ENCODE data around the gene CACNA1S.
A peak's percentile ranks its signal among the peaks of the same experiment; 100 is the strongest.

Gene CACNA1S

DNA sequence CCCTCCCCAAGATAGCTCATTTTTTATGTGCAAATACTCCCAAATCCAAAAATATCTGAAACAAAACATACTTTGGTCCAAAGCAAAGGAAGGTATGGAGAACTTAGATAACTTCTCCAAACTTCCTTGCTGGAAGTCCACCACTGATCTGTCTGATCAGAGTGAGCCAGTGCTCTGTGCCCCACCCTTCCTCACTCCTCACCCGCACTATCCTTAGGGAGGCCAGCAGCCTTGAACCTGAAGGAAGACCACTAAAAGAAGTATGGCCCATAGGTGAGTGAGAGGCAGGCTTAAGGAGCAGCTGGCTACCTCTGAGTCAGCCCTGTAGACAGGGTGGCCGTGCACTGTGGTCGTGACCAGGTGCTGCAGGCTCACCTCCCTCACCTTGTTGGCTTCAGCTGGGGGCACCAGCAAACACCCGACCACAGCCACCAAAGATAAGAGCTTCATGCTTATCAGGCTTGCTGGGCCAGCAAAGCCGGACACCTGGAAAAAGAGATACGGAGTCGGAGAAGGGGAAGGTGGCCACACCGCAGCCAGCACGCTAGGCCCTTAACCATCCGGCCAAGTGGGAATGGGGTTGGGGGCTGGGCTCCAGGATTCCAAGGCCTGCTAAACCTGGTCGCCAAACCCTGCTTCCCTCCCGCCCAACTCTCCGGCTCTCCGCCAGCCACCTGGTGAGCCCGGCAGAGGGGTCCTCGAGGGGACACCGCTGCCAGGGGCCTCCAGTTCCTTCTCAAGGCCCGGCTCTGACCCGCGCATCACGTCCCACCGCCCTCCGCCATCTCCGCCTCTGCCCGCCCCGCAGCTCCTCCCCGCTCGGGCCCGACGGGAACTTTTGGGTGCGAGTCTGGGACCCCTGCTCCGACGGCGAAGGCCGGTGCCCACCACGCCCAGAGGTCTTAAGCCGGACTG is 41.5 kb upstream of the CACNA1S start:
- Histone ChIP-seq H3K9me2 (replicated peaks; ENCODE audit: insufficient read depth, low read length) (no peaks in the 10 kb centered on the region), H2AFZ (ENCODE audit: low read length) (peak overlapping the region; percentile 70), H3K9me3 (replicated peaks; ENCODE audit: insufficient read depth, low read length) (no peaks in the 10 kb centered on the region), H3K4me2 (ENCODE audit: low read depth, low read length) (peak overlapping the region; percentile 96), H4K20me1 (ENCODE audit: insufficient read depth, low read length) (no peaks in the 10 kb centered on the region), H3K4me3 (ENCODE audit: low read length) (peak overlapping the region; percentile 92), H3K9ac (ENCODE audit: low read length) (peak overlapping the region; percentile 72), H3K4me1 (ENCODE audit: low read length) (peaks cover 7% of the 10 kb centered on the region; the same call in 1 of the 2 replicates), H3K27me3 (replicated peaks; ENCODE audit: insufficient read depth, low read length) (no peaks in the 10 kb centered on the region), H3K79me2 (ENCODE audit: low read length) (peaks cover 9% of the 10 kb centered on the region), H3K36me3 (replicated peaks; ENCODE audit: insufficient read depth, low read length) (no peaks in the 10 kb centered on the region), H3K27ac (ENCODE audit: low read length) (no peak overlapping the region), H3F3A (ENCODE audit: insufficient read depth, low read length) (no peaks in the 10 kb centered on the region)
- DNase-seq, result no peak
- TF ChIP-seq EZH2 (optimal IDR thresholded peaks at IDR 0.05; ENCODE audit: low read depth, low read length) (no peak), EZH2phosphoT487 (IDR thresholded peaks at IDR 0.05; ENCODE audit: low read length) (no peak)
- TF ChIP-seq, protein P1, sequence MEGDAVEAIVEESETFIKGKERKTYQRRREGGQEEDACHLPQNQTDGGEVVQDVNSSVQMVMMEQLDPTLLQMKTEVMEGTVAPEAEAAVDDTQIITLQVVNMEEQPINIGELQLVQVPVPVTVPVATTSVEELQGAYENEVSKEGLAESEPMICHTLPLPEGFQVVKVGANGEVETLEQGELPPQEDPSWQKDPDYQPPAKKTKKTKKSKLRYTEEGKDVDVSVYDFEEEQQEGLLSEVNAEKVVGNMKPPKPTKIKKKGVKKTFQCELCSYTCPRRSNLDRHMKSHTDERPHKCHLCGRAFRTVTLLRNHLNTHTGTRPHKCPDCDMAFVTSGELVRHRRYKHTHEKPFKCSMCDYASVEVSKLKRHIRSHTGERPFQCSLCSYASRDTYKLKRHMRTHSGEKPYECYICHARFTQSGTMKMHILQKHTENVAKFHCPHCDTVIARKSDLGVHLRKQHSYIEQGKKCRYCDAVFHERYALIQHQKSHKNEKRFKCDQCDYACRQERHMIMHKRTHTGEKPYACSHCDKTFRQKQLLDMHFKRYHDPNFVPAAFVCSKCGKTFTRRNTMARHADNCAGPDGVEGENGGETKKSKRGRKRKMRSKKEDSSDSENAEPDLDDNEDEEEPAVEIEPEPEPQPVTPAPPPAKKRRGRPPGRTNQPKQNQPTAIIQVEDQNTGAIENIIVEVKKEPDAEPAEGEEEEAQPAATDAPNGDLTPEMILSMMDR (IDR thresholded peaks at IDR 0.05; ENCODE audit: low read length), result no peak

DNA sequence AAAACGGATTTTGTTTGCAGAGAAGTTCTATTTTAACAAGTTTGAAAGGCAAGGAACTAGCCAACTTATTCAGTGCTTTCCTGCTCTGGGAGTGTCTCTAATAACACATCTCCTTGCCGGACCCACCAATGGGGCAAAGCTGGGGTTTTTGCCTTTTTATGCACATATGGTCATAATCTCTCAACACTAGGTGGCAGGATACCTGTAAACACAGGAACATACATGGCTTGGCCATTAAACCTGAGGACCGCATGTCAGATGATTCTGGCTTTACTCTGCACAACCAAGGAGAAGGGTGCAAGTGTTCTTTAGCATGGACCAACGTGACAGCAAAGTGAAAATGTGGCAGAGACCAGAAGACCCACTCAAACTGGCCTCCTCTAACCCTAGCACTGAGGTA is 37.2 kb upstream of the CACNA1S start:
- Histone ChIP-seq H3K9ac (ENCODE audit: low read length) (no peak overlapping the region), H3K9me2 (replicated peaks; ENCODE audit: insufficient read depth, low read length) (no peaks in the 10 kb centered on the region), H3K27me3 (replicated peaks; ENCODE audit: insufficient read depth, low read length) (no peaks in the 10 kb centered on the region), H2AFZ (ENCODE audit: low read length) (no peak overlapping the region), H3K36me3 (replicated peaks; ENCODE audit: insufficient read depth, low read length) (no peaks in the 10 kb centered on the region), H3K27ac (ENCODE audit: low read length) (no peak overlapping the region), H3F3A (ENCODE audit: insufficient read depth, low read length) (no peaks in the 10 kb centered on the region), H3K79me2 (ENCODE audit: low read length) (peaks cover 9% of the 10 kb centered on the region), H3K4me1 (ENCODE audit: low read length) (peaks cover 7% of the 10 kb centered on the region; the same call in 1 of the 2 replicates), H3K4me3 (ENCODE audit: low read length) (no peak overlapping the region), H4K20me1 (ENCODE audit: insufficient read depth, low read length) (no peaks in the 10 kb centered on the region), H3K4me2 (ENCODE audit: low read depth, low read length) (no peak overlapping the region), H3K9me3 (replicated peaks; ENCODE audit: insufficient read depth, low read length) (no peaks in the 10 kb centered on the region)
- TF ChIP-seq EZH2 (optimal IDR thresholded peaks at IDR 0.05; ENCODE audit: low read depth, low read length), result no peak
- TF ChIP-seq, protein P1 (IDR thresholded peaks at IDR 0.05; ENCODE audit: low read length), result peak; percentile 70
- no peak for TF ChIP-seq EZH2phosphoT487 (IDR thresholded peaks at IDR 0.05; ENCODE audit: low read length)
- DNase-seq, result peak; percentile 69

DNA sequence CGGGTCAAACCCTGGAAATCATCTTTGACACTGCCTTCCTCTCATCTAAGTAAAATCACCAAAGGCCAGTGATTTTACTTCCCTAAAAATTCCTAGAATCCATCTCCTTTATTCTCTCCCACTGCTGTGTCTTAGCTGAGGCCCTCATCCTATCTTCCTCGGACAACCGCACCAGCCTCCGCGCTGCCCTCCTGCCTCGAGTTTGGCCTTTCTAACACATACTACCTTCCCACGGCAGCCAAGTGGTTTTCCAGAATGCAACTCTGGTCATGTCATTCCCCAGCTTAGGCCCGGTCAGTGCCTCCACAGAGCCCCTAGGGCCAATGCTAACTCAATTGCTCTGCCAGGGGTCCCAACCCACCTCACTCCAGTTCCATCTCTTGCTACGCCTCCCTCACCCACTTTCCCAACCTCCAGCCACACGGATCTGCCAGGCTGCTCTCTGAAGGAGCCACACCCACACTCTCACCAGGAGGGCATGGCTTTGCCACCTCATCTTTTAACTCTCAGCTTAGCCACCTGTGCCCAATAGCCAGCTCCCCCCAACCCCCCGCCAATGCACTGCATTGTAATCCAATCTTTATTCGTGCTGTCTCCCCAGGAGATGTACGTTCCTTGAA is 35.3 kb upstream of the CACNA1S start:
- Histone ChIP-seq H2AFZ (ENCODE audit: low read length) (no peak overlapping the region), H3K9me3 (replicated peaks; ENCODE audit: insufficient read depth, low read length) (no peaks in the 10 kb centered on the region), H3K4me2 (ENCODE audit: low read depth, low read length) (no peak overlapping the region), H3K36me3 (replicated peaks; ENCODE audit: insufficient read depth, low read length) (no peaks in the 10 kb centered on the region), H3K4me3 (ENCODE audit: low read length) (no peak overlapping the region), H3K79me2 (ENCODE audit: low read length) (no peaks in the 10 kb centered on the region), H3K27me3 (replicated peaks; ENCODE audit: insufficient read depth, low read length) (no peaks in the 10 kb centered on the region), H3K27ac (ENCODE audit: low read length) (no peak overlapping the region), H3K9ac (ENCODE audit: low read length) (no peak overlapping the region), H4K20me1 (ENCODE audit: insufficient read depth, low read length) (no peaks in the 10 kb centered on the region), H3F3A (ENCODE audit: insufficient read depth, low read length) (no peaks in the 10 kb centered on the region), H3K9me2 (replicated peaks; ENCODE audit: insufficient read depth, low read length) (no peaks in the 10 kb centered on the region), H3K4me1 (ENCODE audit: low read length) (no peaks in the 10 kb centered on the region)
- DNase-seq, result no peak
- TF ChIP-seq EZH2 (optimal IDR thresholded peaks at IDR 0.05; ENCODE audit: low read depth, low read length), result no peak
- TF ChIP-seq, protein P1 (IDR thresholded peaks at IDR 0.05; ENCODE audit: low read length), result no peak
- TF ChIP-seq EZH2phosphoT487 (IDR thresholded peaks at IDR 0.05; ENCODE audit: low read length), result no peak

Measured in MM.1S (cell line).